ENCODE results near the gene BCL11A. TPM values are rescaled to one million over a fixed set of nuclear protein-coding genes. Genes with fewer than 3 reads are reported as not detected.

The BCL11A gene
- total RNA-seq, 2 experiments from 2014 or later = 2.3 to 3.3 TPM

- Histone ChIP-seq H3K9me3 (ENCODE audit: control insufficient read depth in 1 of 2, insufficient read depth in 1 of 2, low read length in 2 of 2) (no peaks in the 10 kb centered on the region), H3K4me3 (ENCODE audit: low read length) (no peak overlapping the region), H3K36me3 (ENCODE audit: insufficient read depth, low read length) (no peaks in the 10 kb centered on the region), H3K27me3 (ENCODE audit: control insufficient read depth in 1 of 2, insufficient read depth in 2 of 2, low read length in 2 of 2) (no peaks in the 10 kb centered on the region), H3K27ac (ENCODE audit: low read depth in 1 of 2, low read length in 2 of 2) (no peak overlapping the region), H3K4me1 (ENCODE audit: insufficient read depth, low read length) (no peaks in the 10 kb centered on the region)
- Mint-ChIP-seq H3K9me3 (no peaks in the 10 kb centered on the region), H3K27ac (no peak overlapping the region), H3K27me3 (peaks cover 4% of the 10 kb centered on the region), H3K4me1 (ENCODE audit: low read depth) (peaks cover 6% of the 10 kb centered on the region), H3K36me3 (ENCODE audit: low read depth) (no peaks in the 10 kb centered on the region), H3K4me3 (no peak overlapping the region)
- intact Hi-C loops (cut with DNase I, micrococcal nuclease) = loop anchor here in 1 of 2 experiments (5.0 kb wide), 1 partner anchor 295 kb away; no protein-coding TSS in a partner anchor
- CTCF ChIA-PET = no interaction called here
- TF ChIP-seq CTCF (IDR thresholded peaks at IDR 0.05) = no peak
- no peak for DNase-seq
- POLR2A ChIA-PET = no interaction called here
- ATAC-seq (ENCODE audit: poor library complexity) = no peak
Measured at GRCh38 chr2:60407398-60407797, 146.1 kb downstream of the BCL11A start.

- DNase-seq = no peak
- Mint-ChIP-seq H3K27ac (no peak overlapping the region), H3K9me3 (no peaks in the 10 kb centered on the region), H3K4me1 (ENCODE audit: low read depth) (no peaks in the 10 kb centered on the region), H3K27me3 (peaks cover 4% of the 10 kb centered on the region), H3K4me3 (no peak overlapping the region), H3K36me3 (ENCODE audit: low read depth) (no peaks in the 10 kb centered on the region)
- H3K4me1 ChIP-seq (ENCODE audit: insufficient read depth, low read length) = no peaks in the 10 kb centered on the region
- no peaks in the 10 kb centered on the region for H3K36me3 ChIP-seq (ENCODE audit: insufficient read depth, low read length)
- no peak overlapping the region for H3K27ac ChIP-seq (ENCODE audit: low read depth in 1 of 2, low read length in 2 of 2)
- H3K4me3 ChIP-seq (ENCODE audit: low read length) = no peak overlapping the region
- ChIA-PET POLR2A (no interaction called here), CTCF (no interaction called here)
- H3K9me3 ChIP-seq (ENCODE audit: control insufficient read depth in 1 of 2, insufficient read depth in 1 of 2, low read length in 2 of 2) = no peaks in the 10 kb centered on the region
- no peak for TF ChIP-seq CTCF (IDR thresholded peaks at IDR 0.05)
- intact Hi-C loops (cut with DNase I, micrococcal nuclease) = loop anchor here in 1 of 2 experiments (5.0 kb wide), 1 partner anchor 294 kb away; no protein-coding TSS in a partner anchor
- H3K27me3 ChIP-seq (ENCODE audit: control insufficient read depth in 1 of 2, insufficient read depth in 2 of 2, low read length in 2 of 2) = no peaks in the 10 kb centered on the region
- ATAC-seq (ENCODE audit: poor library complexity) = no peak
Measured at GRCh38 chr2:60406192-60406591, 147.3 kb downstream of the BCL11A start.

GRCh38 chr2:60405271-60405919 is 148.1 kb downstream of the BCL11A start:
- no peak overlapping the region for H3K27ac ChIP-seq (ENCODE audit: low read depth in 1 of 2, low read length in 2 of 2)
- ChIA-PET POLR2A (no interaction called here), CTCF (no interaction called here)
- H3K4me1 ChIP-seq (ENCODE audit: insufficient read depth, low read length) = no peaks in the 10 kb centered on the region
- no peak for TF ChIP-seq CTCF (IDR thresholded peaks at IDR 0.05)
- no peaks in the 10 kb centered on the region for H3K36me3 ChIP-seq (ENCODE audit: insufficient read depth, low read length)
- ATAC-seq (ENCODE audit: poor library complexity) (no peak), DNase-seq (no peak)
- Mint-ChIP-seq H3K9me3 (no peaks in the 10 kb centered on the region), H3K4me3 (no peak overlapping the region), H3K4me1 (ENCODE audit: low read depth) (no peaks in the 10 kb centered on the region), H3K36me3 (ENCODE audit: low read depth) (no peaks in the 10 kb centered on the region), H3K27me3 (peaks cover 4% of the 10 kb centered on the region), H3K27ac (no peak overlapping the region)
- no peaks in the 10 kb centered on the region for H3K27me3 ChIP-seq (ENCODE audit: control insufficient read depth in 1 of 2, insufficient read depth in 2 of 2, low read length in 2 of 2)
- no peak overlapping the region for H3K4me3 ChIP-seq (ENCODE audit: low read length)
- H3K9me3 ChIP-seq (ENCODE audit: control insufficient read depth in 1 of 2, insufficient read depth in 1 of 2, low read length in 2 of 2) = no peaks in the 10 kb centered on the region
- intact Hi-C loops (cut with DNase I, micrococcal nuclease) = loop anchor here in 1 of 2 experiments (5.0 kb wide), 1 partner anchor 293 kb away; no protein-coding TSS in a partner anchor

Other genes with a start within 250 kb of the BCL11A start
- gene PAPOLG, start 202.6 kb upstream of the BCL11A start, total RNA-seq = 10 to 100 TPM; 18.2 to 19.9 TPM

Data from CD4-positive, alpha-beta T cell (primary cell).